Mammary epithelial cell (primary cell): ENCODE measurements around the gene DCN.

Experiments used
- EZH2 ChIP-seq: IDR thresholded peaks from 2 replicates; pipeline ENCODE4 v1.6.1; 2012; ENCODE audit warnings: low read length, inconsistent platforms, borderline replicate concordance
- TF ChIP-seq, protein P1 (sequence below), 2 donors: IDR thresholded peaks in 1 of 2; conservative IDR thresholded peaks in 1 of 2; 2 replicates each; pipeline ENCODE4 v1.5.1; 2011 to 2012; ENCODE audit warnings: inconsistent platforms in 2 of 2, low read length in 2 of 2, mild to moderate bottlenecking in 2 of 2, control low read depth in 1 of 2, low read depth in 1 of 2; ENCODE audit not compliant: insufficient read depth in 1 of 2; ENCODE audit errors: extremely low read depth in 1 of 2

DNA sequence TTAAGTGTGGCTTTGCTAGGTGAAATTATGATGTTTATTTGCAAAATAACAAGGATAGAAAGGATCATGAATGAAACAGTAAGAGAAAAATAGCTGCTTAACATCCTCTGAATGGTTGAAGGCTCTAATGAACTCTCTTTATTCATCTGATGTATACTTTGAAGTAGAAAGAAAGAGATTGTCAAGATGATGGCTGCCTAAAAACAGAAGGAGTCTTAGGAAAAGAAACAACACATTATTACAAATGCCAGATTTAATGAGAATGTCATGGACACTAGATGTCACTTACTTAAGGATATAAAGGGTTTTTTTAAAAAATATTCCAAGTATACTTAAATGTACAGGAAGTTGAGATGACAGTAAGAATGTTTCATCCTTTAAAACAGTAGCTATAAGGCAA lies 21.6 kb downstream of the DCN start:
- TF ChIP-seq, protein P1, sequence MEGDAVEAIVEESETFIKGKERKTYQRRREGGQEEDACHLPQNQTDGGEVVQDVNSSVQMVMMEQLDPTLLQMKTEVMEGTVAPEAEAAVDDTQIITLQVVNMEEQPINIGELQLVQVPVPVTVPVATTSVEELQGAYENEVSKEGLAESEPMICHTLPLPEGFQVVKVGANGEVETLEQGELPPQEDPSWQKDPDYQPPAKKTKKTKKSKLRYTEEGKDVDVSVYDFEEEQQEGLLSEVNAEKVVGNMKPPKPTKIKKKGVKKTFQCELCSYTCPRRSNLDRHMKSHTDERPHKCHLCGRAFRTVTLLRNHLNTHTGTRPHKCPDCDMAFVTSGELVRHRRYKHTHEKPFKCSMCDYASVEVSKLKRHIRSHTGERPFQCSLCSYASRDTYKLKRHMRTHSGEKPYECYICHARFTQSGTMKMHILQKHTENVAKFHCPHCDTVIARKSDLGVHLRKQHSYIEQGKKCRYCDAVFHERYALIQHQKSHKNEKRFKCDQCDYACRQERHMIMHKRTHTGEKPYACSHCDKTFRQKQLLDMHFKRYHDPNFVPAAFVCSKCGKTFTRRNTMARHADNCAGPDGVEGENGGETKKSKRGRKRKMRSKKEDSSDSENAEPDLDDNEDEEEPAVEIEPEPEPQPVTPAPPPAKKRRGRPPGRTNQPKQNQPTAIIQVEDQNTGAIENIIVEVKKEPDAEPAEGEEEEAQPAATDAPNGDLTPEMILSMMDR (conservative IDR thresholded peaks at IDR 0.05 in 1 of 2, IDR thresholded peaks at IDR 0.05 in 1 of 2; ENCODE audit: extremely low read depth in 1 of 2, insufficient read depth in 1 of 2, low read depth in 1 of 2, low read length in 2 of 2): no peak
- TF ChIP-seq EZH2: no peak
